Esophagus muscularis mucosa (tissue), 4 donors: ENCODE data around the gene CRYL1.

Experiments used
- CTCF ChIP-seq, 3 experiments: fragments of 200-600 bp in 2 of 3; fragments of 450-650 bp in 1 of 3; sonication (generic) in 2 of 3; IDR thresholded peaks; one replicate each; pipeline ENCODE4 v1.5.1; 2017 to 2019; ENCODE audit warnings: antibody characterized with exemption in 3 of 3, mild to moderate bottlenecking in 2 of 3, moderate library complexity in 1 of 3
- EP300 ChIP-seq: sonication (generic); formaldehyde crosslinking; IDR thresholded peaks from one replicate; pipeline ENCODE4 v1.6.1; 2017; ENCODE audit warnings: antibody characterized with exemption
- POLR2A ChIP-seq: fragments of 450-650 bp; IDR thresholded peaks from one replicate; pipeline ENCODE4 v1.6.1; 2017; ENCODE audit warnings: antibody characterized with exemption, moderate library complexity, mild to moderate bottlenecking, low read depth
- POLR2AphosphoS5 ChIP-seq, 2 donors: sonication (generic); formaldehyde crosslinking; IDR thresholded peaks; one replicate each; pipeline ENCODE4 v1.6.1; 2017; ENCODE audit warnings: antibody characterized with exemption in 2 of 2

GRCh38 chr13:20383058-20383457, 142.6 kb downstream of the CRYL1 start:
- TF ChIP-seq POLR2AphosphoS5 (IDR thresholded peaks at IDR 0.05) (no peak), CTCF (IDR thresholded peaks at IDR 0.05) (no peak), POLR2A (no peak), EP300 (no peak)
